ENCODE measurements around the gene SETBP1. TPM values are rescaled to one million over a fixed set of nuclear protein-coding genes. Genes with fewer than 3 reads are reported as not detected.

SETBP1 gene
- total RNA-seq, 1 donor from 2014 or later, result 39.5 TPM

GRCh38 chr18:45050712-45051601 lies 370.3 kb downstream of the SETBP1 start:
- intact Hi-C loops (cut with DNase I), result no loop called here
- no peak for ATAC-seq

GRCh38 chr18:45054636-45055035 lies 373.9 kb downstream of the SETBP1 start:
- H3K27ac ChIP-seq, result no peak overlapping the region
- no peaks in the 10 kb centered on the region for H3K9me3 ChIP-seq
- no peak overlapping the region for H3K4me3 ChIP-seq
- no peaks in the 10 kb centered on the region for H3K27me3 ChIP-seq
- no peak for ATAC-seq
- no peak for DNase-seq
- H3K36me3 ChIP-seq, result no peaks in the 10 kb centered on the region
- intact Hi-C loops (cut with DNase I), result no loop called here
- H3K4me1 ChIP-seq, result peaks cover 7% of the 10 kb centered on the region
- TF ChIP-seq CTCF (IDR thresholded peaks at IDR 0.05), result no peak

More at GRCh38 chr18:45050712-45051601, 370.3 kb downstream of the SETBP1 start:
- DNase-seq, result no peak
- peaks cover 7% of the 10 kb centered on the region for H3K4me1 ChIP-seq
- no peaks in the 10 kb centered on the region for H3K9me3 ChIP-seq
- H3K27me3 ChIP-seq, result no peaks in the 10 kb centered on the region
- H3K27ac ChIP-seq, result no peak overlapping the region
- H3K4me3 ChIP-seq, result no peak overlapping the region
- no peaks in the 10 kb centered on the region for H3K36me3 ChIP-seq
- no peak for TF ChIP-seq CTCF (IDR thresholded peaks at IDR 0.05)

- ATAC-seq (no peak), DNase-seq (no peak)
- Histone ChIP-seq H3K27ac (no peak overlapping the region), H3K27me3 (no peaks in the 10 kb centered on the region), H3K36me3 (no peaks in the 10 kb centered on the region), H3K4me1 (peaks cover 4% of the 10 kb centered on the region), H3K4me3 (no peak overlapping the region), H3K9me3 (no peaks in the 10 kb centered on the region)
- intact Hi-C loops (cut with DNase I), result no loop called here
- TF ChIP-seq CTCF (IDR thresholded peaks at IDR 0.05), result no peak
Measured at GRCh38 chr18:45055811-45056210, 375.1 kb downstream of the SETBP1 start.

- Histone ChIP-seq H3K27me3 (no peaks in the 10 kb centered on the region), H3K4me1 (no peaks in the 10 kb centered on the region), H3K4me3 (no peak overlapping the region), H3K36me3 (no peaks in the 10 kb centered on the region), H3K9me3 (no peaks in the 10 kb centered on the region), H3K27ac (no peak overlapping the region)
- intact Hi-C loops (cut with DNase I), result no loop called here
- no peak for ATAC-seq
- TF ChIP-seq CTCF (IDR thresholded peaks at IDR 0.05), result no peak
- DNase-seq, result no peak
Measured at GRCh38 chr18:45056926-45057325, 376.2 kb downstream of the SETBP1 start.

- no peak for TF ChIP-seq CTCF (IDR thresholded peaks at IDR 0.05)
- intact Hi-C loops (cut with DNase I), result no loop called here
- no peak overlapping the region for H3K4me3 ChIP-seq
- ATAC-seq, result no peak
- DNase-seq, result no peak
- no peak overlapping the region for H3K27ac ChIP-seq
- H3K9me3 ChIP-seq, result no peaks in the 10 kb centered on the region
- H3K27me3 ChIP-seq, result no peaks in the 10 kb centered on the region
- no peaks in the 10 kb centered on the region for H3K4me1 ChIP-seq
- H3K36me3 ChIP-seq, result no peaks in the 10 kb centered on the region
Measured at GRCh38 chr18:45057955-45058600, 377.4 kb downstream of the SETBP1 start.
